GM18519 (cell line): Measurements from ENCODE around the gene MAN1A2.

Experiments
- ATAC-seq: cut with Tn5 transposase; IDR thresholded peaks from one replicate; pipeline ENCODE4 v1.9.1; 2021; ENCODE audit warnings: mild to moderate bottlenecking, moderate library complexity; ENCODE audit not compliant: unreplicated experiment, low FRiP score

Gene MAN1A2

DNA sequence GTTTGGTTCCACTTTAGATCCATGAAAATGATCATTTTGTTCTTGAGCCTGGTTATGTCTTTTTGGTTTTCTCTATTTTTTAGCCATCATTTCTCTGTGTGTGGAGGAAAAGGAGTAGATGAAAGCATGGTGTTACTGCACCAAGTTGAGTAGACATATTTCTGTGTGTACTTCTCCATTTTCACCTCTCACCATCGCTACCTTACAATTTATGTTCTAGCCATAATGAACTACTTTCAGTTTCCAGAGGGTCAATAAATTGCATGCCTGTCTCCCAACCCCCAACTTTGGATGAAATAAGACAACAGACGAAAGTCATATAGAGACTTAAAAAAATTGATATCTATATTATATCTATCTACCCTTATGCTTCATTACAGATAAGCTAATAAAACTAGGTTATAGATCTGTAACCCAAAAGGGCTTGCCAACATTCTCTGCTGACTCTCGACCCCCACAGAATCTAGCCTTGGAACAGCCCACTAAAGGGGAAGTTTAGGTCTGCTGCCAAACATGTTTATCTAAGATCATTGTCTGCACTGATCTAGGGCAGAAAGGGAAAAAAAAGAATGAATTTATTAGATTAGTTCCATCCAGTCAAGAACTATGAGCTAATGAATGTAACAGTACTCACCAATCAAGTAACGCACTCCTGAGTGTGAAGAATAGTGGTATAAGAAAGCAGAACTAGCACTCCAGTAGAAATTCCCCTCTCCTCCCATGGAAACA lies 7.5 kb upstream of the MAN1A2 start:
- ATAC-seq, result no peak

DNA sequence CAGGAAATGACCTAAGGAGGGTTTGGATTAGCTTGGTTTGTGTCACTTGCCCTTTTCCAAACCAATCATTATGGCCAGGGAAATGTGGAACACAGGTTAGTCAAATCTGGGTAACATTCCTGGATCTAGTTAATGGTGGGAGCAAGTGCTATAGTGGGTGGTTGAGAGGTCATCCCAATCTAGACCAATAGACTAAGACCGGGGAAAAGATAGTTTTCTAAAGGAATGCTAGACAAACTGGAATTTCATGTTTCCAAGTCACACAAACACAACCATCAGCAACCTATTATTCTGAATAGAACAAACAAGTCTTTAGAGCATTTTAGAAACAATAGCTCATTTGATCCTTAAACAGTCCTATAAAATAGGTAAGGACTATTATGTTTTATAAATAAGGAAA lies 4.3 kb upstream of the MAN1A2 start:
- ATAC-seq, result no peak

GRCh38 chr1:117363571-117364048 lies 3.6 kb upstream of the MAN1A2 start:
- ATAC-seq, result no peak

GRCh38 chr1:117364240-117364639 lies 3.0 kb upstream of the MAN1A2 start:
- no peak for ATAC-seq

DNA sequence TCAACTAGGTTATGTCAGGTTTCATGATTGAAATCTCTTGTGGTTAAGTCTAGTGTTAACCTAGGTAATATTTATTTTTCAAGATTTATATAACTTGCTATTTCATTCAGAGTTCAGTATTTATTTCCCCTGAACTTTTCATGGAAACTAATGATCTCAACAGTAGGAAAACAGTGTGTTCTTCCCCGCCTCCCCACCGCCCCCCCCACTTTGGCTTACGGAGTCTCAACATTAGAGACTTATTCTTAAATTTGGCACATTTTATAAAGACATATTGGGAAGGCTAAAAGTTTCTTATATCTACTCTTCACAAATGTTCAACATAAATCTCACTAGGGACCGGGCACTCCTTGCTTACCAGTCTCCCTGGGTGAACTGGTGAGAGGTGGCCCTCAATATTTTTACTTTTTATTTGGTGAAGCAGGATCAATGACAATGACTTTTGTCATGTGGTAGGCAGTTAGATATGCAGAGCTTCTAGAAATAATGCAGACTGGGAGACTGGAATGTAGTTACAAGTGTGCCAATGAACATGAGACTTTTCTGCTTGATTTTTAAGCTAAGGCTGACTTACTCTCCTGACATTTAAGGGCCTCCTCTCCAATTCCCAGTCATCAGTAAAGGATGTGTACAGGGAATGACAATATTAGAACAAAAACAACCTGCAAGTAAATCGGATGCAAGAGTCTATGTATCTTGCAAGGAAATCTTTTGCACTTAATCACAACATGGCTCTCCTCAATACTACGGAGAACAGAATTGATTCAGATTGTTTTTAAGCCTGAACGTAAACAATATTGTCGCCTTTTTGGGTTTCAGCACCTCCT lies 1.7 kb upstream of the MAN1A2 start:
- no peak for ATAC-seq

DNA sequence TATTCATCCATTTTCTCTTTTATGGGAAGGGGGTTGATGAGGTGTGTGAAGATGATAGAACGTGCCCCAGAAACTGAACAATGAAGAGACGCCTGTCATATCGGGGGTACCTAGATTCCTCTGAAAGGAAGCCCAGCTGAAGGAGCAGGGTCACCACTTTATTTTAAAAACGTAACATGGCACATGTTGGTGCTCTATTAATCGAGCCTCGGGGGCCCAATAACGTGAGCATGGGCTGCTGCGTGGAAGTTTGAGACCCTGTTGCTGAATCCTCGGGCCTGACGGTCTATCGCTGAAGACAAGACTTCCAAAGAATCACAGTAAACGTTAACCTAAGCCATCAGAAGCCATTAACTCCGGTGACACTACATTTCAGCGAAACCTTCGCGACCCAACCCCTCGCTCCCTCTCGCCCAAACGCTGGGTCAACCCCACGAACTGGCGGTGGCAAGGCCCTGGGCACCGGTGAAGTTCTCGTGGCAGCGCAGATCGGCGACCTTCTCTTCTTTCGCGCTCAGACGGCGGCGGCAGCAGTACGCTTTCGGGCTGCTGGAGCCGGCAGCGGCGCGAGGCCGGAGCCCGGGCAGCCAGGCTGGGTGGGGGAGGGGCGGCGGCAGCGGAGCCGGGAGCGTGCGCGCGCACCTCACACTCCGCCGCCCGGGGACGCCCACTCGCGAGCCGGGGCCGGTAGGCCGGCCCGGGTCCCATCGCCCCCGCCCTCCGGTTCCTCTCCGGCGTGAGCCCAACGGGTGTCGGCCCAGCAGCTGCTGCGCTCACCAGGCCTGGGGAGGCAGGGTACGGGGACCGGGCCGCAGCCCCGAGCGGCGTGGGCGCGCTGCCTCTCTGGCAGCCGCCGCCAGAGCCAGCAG lies 838 bp upstream of the MAN1A2 start:
- peak; percentile 31 for ATAC-seq

DNA sequence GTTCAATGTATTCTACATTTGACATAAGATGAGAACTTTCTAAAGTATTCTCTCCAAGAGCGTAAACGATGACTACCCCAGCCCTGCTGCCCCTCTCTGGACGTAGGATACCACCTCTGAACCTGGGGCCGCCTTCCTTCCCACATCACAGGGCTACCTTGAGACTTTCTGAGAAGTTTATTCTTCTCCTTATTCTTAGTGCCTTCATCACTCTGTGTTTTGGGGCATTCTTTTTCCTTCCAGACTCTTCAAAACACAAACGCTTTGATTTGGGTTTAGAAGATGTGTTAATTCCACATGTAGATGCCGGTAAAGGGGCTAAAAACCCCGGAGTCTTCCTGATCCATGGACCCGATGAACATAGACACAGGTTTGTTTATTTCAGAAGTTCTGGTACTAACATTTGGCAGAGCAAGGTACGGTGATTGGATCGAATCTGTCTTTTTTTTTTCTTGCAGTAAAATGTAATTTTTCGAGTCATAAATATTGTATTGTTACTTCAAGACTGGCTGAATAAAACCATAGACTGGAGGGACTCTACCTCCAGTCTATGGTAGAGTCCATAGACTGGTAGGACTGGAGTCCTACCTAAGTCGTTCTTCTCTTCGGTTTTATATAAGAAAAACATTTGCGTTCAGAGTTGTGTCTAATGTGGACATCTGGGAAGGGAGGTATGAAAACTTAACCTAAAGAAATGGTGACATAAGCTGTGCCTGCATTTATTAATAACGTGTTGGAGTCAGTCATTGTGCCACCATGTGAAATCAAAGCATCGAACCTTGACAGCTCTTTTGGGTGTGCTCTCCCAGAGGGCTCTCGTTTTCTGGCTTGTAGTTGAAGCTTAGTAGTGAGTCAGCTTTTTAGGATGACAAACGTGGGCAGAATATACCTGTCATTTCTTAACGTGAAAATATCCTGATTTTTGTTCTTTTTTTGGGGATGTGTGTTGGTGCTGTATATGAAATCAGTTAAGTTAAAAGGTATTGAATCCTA lies 1.2 kb downstream of the MAN1A2 start:
- ATAC-seq, result no peak

- no peak for ATAC-seq
These were observed 2.8 kb downstream of the MAN1A2 start for GRCh38 chr1:117370071-117370470.

DNA sequence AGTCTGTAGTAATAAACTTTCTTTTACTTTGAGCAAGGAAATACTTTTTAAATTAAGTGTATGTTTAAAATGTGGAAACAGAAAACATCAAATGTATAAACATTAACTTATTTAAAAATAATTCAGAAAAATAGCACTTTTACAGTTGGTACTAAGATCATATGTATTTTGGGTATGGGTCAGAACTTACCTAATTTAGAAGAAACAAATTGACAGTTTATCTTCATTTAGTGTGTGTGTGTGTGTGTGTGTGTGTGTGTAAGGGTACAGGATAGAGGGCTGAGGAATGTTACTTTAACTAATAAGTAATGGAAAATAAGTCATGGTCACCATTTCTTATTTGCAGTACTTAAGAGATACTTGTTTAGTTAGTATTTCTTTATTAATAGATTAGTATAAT lies 3.3 kb downstream of the MAN1A2 start:
- ATAC-seq, result no peak

DNA sequence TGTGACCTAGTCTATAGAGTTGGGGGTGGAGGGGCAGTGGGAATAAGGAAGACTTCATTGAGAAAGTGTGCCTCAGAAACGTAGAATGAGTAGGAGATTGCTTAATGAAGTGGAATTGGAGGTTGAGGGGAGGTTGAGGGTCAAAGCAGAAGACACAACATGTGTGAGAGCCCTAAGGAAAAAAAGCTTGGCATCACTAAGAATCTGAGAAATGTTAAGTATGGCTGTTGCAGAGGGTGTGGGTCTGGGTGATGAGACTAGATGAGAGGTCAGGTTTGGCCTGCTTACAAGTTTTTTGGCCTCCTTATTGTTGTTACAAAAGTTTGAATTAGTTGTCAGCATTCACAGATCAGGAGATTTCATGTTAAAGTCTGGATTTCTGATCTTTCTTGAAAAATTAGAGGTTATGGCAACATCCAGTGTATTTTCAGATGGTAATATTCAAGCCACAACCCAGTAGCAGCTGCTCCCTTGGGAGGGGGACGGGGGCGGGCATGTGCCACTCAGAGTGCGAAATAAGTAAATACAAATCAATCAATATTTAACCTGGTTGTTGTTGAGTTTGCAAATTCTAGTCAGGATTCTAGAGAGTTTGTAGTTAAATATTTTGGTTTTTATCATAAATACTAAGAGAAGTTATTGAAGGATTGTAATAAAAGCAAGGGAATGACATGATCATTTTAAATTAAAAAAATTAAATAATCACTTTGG lies 4.3 kb downstream of the MAN1A2 start:
- ATAC-seq, result no peak

GRCh38 chr1:117372863-117373412 lies 5.7 kb downstream of the MAN1A2 start:
- no peak for ATAC-seq

DNA sequence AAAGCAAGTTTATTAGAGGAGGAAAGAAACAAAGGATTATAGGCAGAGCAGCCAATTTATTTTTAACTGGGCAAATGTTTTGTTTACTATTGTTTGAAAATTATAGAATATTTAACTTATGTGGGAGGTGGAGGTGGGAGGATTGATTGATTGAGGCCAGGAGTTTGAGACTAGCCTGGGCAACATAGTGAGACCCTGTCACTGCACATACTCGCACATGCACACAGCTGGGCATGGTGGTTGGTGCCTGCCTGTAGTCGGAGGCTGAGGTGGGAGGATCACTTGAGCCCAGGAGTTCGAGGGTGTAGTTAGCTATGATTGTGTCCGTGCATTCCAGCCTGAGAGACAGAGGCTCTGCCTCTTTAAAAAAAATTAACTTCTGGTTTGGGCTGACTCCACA lies 6.7 kb downstream of the MAN1A2 start:
- ATAC-seq, result no peak

GRCh38 chr1:117375327-117375726 lies 8.1 kb downstream of the MAN1A2 start:
- no peak for ATAC-seq

DNA sequence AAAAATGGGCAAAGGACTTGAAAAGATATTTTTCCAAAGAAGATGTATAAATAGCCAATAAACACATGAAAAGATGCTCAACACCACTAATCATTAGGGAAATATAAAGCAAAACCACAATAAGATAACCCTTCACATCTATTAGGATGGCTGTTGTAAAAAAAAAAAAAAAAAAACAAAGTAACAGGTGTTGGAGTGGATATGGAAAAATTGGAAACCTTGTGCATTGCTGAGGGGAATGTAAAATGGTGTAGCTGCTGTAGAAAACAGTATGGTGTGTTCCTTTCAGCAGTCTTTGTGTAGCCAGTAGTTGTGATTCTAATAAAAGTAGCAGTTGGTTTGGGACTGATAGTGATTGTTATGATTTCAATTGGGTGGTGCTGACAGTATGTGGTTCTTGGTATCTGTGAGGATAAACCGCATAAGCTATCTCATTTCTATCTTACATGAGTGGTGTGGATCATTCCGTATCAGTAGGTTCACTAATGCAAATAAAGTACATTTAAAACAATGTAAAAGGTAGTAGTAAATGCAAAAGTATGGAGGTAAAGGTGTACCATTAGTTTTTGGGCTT lies 19.9 kb downstream of the MAN1A2 start:
- no peak for ATAC-seq

GRCh38 chr1:117388328-117388727 lies 21.1 kb downstream of the MAN1A2 start:
- no peak for ATAC-seq

- ATAC-seq, result no peak
These were observed 22.0 kb downstream of the MAN1A2 start for GRCh38 chr1:117389284-117389683.

- no peak for ATAC-seq
These were observed 22.5 kb downstream of the MAN1A2 start for GRCh38 chr1:117389779-117390178.

GRCh38 chr1:117392771-117393170 lies 25.5 kb downstream of the MAN1A2 start:
- ATAC-seq, result no peak
